Measurements from ENCODE around the gene CHCT1. TPM values are rescaled to one million over a fixed set of nuclear protein-coding genes. Genes with fewer than 3 reads are reported as not detected.
"Not testable (repeated sequence)": the region's sequence is repeated elsewhere in the genome, so short reads cannot be mapped to it uniquely, and the experiment has no call there.

CHCT1 gene
- total RNA-seq: not detected

GRCh38 chr17:60422162-60422665 is at the start of gene CHCT1:
Gene CHCT1, plus strand, starts transcription at chr17:60422489. Its CDS starts 104 bp downstream, at chr17:60422593.
- no peak for ATAC-seq

DNA sequence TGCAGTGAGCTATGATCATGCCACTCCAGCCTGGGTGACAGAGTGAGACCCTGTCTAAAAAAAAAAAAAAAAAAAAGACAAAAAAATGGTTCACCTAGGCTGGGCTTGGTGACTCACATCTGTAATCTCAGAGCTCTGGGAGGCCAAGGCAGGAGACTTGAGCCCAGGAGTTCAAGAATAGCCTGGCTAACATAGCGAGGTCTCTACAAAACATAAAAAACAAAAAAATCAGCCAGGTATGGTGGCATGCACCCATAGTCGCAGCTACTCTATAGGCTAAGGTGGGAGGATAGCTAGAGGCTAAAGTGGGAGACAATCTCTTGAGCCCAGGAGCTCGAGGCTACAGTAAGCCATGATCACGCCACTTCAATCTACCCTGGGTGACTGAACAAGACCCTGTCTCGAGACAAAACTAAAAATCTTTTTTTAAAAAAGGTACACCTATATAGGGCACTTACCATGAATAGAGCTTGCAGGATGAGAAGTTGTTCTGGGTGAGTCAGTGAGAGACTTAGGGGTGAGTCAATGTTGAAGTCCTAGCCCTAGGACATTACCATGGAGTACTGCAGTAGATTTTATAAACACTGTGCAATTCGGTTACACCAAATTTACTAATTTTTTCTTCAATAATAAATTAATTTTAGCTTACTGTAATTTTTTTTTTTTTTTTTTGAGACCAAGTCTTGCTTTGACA is 49.4 kb upstream of the CHCT1 start:
- ATAC-seq: peak; percentile 98

- ATAC-seq: not testable (repeated sequence)
Measured at GRCh38 chr17:60378187-60378586, 44.1 kb upstream of the CHCT1 start.

GRCh38 chr17:60379461-60379860 is 42.8 kb upstream of the CHCT1 start:
- not testable (repeated sequence) for ATAC-seq

GRCh38 chr17:60381958-60382357 is 40.3 kb upstream of the CHCT1 start:
- no peak for ATAC-seq

DNA sequence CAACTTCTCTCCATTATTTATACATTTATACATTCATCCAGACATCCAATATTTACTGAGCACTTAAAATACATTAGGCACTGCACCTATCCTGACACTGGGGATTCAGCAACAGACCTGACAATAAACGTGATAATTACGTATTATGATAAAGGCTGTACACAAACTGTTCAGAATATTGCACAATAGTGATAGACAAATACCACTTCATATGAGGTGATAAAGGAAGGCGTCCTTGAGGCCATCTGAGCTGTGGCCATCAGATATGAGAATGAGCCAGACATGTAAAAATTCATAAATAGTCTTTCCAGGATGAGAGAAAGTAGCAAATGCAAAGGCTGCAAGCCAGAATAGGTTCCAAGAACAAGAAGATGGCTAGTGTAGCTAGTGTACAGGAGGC is 38.9 kb upstream of the CHCT1 start:
- ATAC-seq: no peak

GRCh38 chr17:60384921-60385320 is 37.4 kb upstream of the CHCT1 start:
- not testable (repeated sequence) for ATAC-seq

- ATAC-seq: no peak
Measured at GRCh38 chr17:60386147-60387058, 35.9 kb upstream of the CHCT1 start.

- ATAC-seq: no peak
Measured at GRCh38 chr17:60387666-60388065, 34.6 kb upstream of the CHCT1 start.

- no peak for ATAC-seq
Measured at GRCh38 chr17:60388742-60389141, 33.5 kb upstream of the CHCT1 start.

- ATAC-seq: peak; percentile 27
Measured at GRCh38 chr17:60390186-60390585, 32.1 kb upstream of the CHCT1 start.

- ATAC-seq: no peak
Measured at GRCh38 chr17:60390925-60391470, 31.3 kb upstream of the CHCT1 start.

GRCh38 chr17:60391471-60392041 is 30.7 kb upstream of the CHCT1 start:
- peak; percentile 41 for ATAC-seq

- ATAC-seq: peak; percentile 95
Measured at GRCh38 chr17:60392042-60392844, 30.0 kb upstream of the CHCT1 start, which contains the start of gene USP32. Gene USP32, minus strand, starts transcription at chr17:60392133. Its CDS starts 194 bp downstream, at chr17:60391939.

- ATAC-seq: peak; percentile 14
Measured at GRCh38 chr17:60392845-60393702, 29.2 kb upstream of the CHCT1 start.

- peak; percentile 68 for ATAC-seq
Measured at GRCh38 chr17:60393840-60394723, 28.2 kb upstream of the CHCT1 start.

DNA sequence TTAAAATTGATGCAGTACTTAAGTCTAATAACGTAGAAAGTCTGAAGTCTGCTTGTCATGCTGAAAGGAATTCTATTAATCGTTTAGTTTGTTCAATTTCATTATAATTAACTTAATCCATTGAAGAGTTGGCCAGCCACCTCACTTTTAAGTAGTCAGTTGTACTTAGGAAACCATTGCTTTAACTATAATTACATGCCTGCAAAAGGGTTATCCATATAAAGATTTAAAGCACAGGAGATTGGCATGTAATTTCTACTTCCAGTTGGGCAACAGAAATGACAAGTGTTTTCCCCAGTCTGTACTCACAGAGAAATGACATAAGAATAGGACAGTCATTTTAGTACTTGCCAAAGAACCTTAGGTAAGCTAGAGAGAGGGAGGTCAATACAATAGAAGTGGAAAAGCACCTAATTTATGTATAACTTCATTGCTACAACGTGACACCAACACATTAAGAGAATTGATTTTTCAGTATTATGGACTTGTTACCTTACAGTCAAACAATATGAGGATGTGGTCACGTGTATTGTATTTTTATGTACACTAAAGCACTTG is 26.7 kb upstream of the CHCT1 start:
- ATAC-seq: no peak

DNA sequence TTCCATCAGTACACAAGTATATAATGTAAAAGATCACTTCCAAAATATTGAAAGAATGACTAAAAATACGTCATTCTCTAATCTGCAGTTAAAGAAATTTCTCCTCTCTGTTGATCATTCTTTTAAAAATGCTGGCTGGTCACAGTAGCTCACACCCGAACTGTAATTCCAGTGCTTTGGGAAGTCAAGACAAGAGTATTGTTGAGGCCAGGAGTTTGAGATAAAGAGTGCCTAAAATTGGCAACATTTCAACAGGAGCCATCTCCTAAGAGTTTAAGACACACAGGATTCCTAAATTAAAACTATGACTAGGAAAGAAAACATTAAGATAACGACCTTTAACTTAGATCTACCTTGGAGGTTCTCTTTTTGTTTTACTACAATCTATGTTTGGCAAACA is 25.9 kb upstream of the CHCT1 start:
- ATAC-seq: no peak

DNA sequence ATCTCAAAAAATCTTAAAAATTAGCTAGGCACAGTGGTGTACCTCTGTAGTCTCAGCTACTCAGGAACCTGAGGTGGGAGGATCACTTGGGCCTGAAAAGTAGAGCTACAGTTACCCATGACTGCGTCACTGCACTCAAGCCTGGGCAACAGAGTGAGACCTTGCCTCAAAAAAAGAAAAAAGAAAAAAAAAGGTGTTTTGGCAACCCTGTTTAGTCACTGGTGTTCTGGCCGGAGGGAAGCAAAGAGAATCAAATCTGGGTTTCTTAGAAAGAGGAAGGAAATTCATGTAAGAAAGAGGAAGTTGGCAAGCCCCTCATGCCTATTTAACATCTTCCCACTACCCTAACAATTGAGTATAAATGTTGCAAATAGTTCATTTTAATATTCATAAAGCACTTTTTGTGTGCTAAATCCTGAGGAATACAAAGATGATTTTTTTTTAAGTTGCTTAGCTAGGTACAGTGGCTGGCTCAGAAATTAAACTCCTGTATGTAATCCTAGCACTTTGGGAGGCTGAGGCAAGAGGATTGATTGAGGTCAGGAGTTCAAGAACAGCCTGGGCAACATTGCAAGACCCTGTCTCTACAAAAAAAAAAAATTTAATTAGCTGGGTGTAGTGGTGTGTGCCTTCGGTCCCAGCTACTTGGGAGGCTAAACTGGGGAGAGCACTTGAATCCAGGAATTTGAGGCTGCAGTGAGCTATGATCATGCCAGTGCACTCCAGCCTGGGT is 23.9 kb upstream of the CHCT1 start:
- ATAC-seq: no peak

All from esophagus mucosa (tissue), 1 donor.